Measurements from ENCODE around the gene AOPEP.

AOPEP gene

GRCh38 chr9:94860678-94861588 is 134.4 kb downstream of the AOPEP start:
- Mint-ChIP-seq H3K36me3 (ENCODE audit: low read depth) (peaks cover 7% of the 10 kb centered on the region), H3K27ac (peak overlapping the region; percentile 58), H3K4me3 (peak overlapping the region; percentile 43), H3K27me3 (peaks cover 4% of the 10 kb centered on the region), H3K4me1 (ENCODE audit: low read depth) (peaks cover 46% of the 10 kb centered on the region), H3K9me3 (peaks cover 4% of the 10 kb centered on the region)
- peak; percentile 64 for DNase-seq

GRCh38 chr9:94861589-94862272 is 135.2 kb downstream of the AOPEP start:
- Mint-ChIP-seq H3K27ac (peak overlapping the region; percentile 45), H3K4me3 (no peak overlapping the region), H3K9me3 (peaks cover 4% of the 10 kb centered on the region), H3K4me1 (ENCODE audit: low read depth) (peaks cover 46% of the 10 kb centered on the region), H3K36me3 (ENCODE audit: low read depth) (peaks cover 7% of the 10 kb centered on the region), H3K27me3 (peaks cover 4% of the 10 kb centered on the region)
- DNase-seq: no peak

- no peak overlapping the region for H3K4me3 Mint-ChIP-seq
- H3K36me3 Mint-ChIP-seq (ENCODE audit: low read depth): no peaks in the 10 kb centered on the region
- no peak for DNase-seq
- no peak overlapping the region for H3K27ac Mint-ChIP-seq
- no peaks in the 10 kb centered on the region for H3K9me3 Mint-ChIP-seq
- peaks cover 4% of the 10 kb centered on the region for H3K27me3 Mint-ChIP-seq
- peaks cover 50% of the 10 kb centered on the region for H3K4me1 Mint-ChIP-seq (ENCODE audit: low read depth)
Measured at GRCh38 chr9:94864196-94864595, 137.7 kb downstream of the AOPEP start.

DNA sequence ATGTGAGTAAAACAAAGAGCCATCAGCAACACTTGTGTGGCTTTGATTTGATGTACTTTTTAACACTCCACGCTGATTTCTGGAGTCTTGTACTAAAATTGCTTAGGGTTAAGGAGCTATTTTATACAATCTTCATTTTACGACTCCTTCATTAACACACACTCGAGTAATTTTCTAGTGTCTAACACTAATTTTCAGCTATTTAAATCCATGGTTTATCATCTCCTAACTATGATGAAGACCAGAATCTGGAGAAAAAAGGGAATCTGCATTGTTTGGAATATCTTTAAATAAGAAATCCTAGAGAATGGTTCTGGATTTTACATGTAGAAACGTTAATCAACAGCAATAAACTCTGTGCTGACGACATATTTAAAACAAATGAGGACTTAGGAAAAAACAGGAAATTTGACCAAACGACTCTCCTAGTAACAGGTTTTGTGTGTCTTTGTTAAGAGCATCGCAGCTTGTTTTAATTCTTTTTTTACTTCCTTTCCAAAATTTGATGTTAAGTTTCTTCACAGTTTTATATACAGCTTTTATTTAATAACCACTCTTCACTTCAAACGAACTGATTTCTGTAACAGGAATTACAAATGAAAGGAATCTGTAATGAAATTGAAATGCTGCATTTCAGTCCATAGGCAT is 138.5 kb downstream of the AOPEP start:
- no peak overlapping the region for H3K4me3 Mint-ChIP-seq
- peaks cover 49% of the 10 kb centered on the region for H3K4me1 Mint-ChIP-seq (ENCODE audit: low read depth)
- no peaks in the 10 kb centered on the region for H3K9me3 Mint-ChIP-seq
- no peak overlapping the region for H3K27ac Mint-ChIP-seq
- no peaks in the 10 kb centered on the region for H3K36me3 Mint-ChIP-seq (ENCODE audit: low read depth)
- DNase-seq: no peak
- peaks cover 4% of the 10 kb centered on the region for H3K27me3 Mint-ChIP-seq

GRCh38 chr9:94865582-94866452 is 139.3 kb downstream of the AOPEP start:
- DNase-seq: no peak
- Mint-ChIP-seq H3K9me3 (peaks cover under 1% of the 10 kb centered on the region), H3K4me3 (no peak overlapping the region), H3K4me1 (ENCODE audit: low read depth) (peaks cover 48% of the 10 kb centered on the region), H3K36me3 (ENCODE audit: low read depth) (no peaks in the 10 kb centered on the region), H3K27ac (no peak overlapping the region), H3K27me3 (peaks cover 4% of the 10 kb centered on the region)

- H3K4me1 Mint-ChIP-seq (ENCODE audit: low read depth): peaks cover 48% of the 10 kb centered on the region
- peaks cover 5% of the 10 kb centered on the region for H3K9me3 Mint-ChIP-seq
- H3K27ac Mint-ChIP-seq: no peak overlapping the region
Measured at GRCh38 chr9:94866770-94867169, 140.3 kb downstream of the AOPEP start.

GRCh38 chr9:94867281-94867841 is 140.9 kb downstream of the AOPEP start:
- Mint-ChIP-seq H3K9me3 (peaks cover 5% of the 10 kb centered on the region), H3K27me3 (peaks cover 4% of the 10 kb centered on the region), H3K27ac (no peak overlapping the region), H3K4me3 (no peak overlapping the region), H3K36me3 (ENCODE audit: low read depth) (no peaks in the 10 kb centered on the region), H3K4me1 (ENCODE audit: low read depth) (peaks cover 48% of the 10 kb centered on the region)
- DNase-seq: no peak

More at GRCh38 chr9:94866770-94867169, 140.3 kb downstream of the AOPEP start:
- Mint-ChIP-seq H3K4me3 (no peak overlapping the region), H3K36me3 (ENCODE audit: low read depth) (no peaks in the 10 kb centered on the region), H3K27me3 (peaks cover 4% of the 10 kb centered on the region)
- DNase-seq: no peak

GRCh38 chr9:94867842-94868312 is 141.4 kb downstream of the AOPEP start:
- H3K4me1 Mint-ChIP-seq (ENCODE audit: low read depth): peaks cover 48% of the 10 kb centered on the region
- H3K9me3 Mint-ChIP-seq: peaks cover 5% of the 10 kb centered on the region
- no peak overlapping the region for H3K27ac Mint-ChIP-seq
- no peak for DNase-seq
- no peak overlapping the region for H3K4me3 Mint-ChIP-seq
- H3K36me3 Mint-ChIP-seq (ENCODE audit: low read depth): no peaks in the 10 kb centered on the region
- H3K27me3 Mint-ChIP-seq: no peaks in the 10 kb centered on the region

- DNase-seq: no peak
- Mint-ChIP-seq H3K4me1 (ENCODE audit: low read depth) (peaks cover 51% of the 10 kb centered on the region), H3K9me3 (peaks cover 5% of the 10 kb centered on the region), H3K27ac (no peak overlapping the region), H3K4me3 (no peak overlapping the region), H3K27me3 (no peaks in the 10 kb centered on the region), H3K36me3 (ENCODE audit: low read depth) (no peaks in the 10 kb centered on the region)
Measured at GRCh38 chr9:94868464-94868863, 142.0 kb downstream of the AOPEP start.

DNA sequence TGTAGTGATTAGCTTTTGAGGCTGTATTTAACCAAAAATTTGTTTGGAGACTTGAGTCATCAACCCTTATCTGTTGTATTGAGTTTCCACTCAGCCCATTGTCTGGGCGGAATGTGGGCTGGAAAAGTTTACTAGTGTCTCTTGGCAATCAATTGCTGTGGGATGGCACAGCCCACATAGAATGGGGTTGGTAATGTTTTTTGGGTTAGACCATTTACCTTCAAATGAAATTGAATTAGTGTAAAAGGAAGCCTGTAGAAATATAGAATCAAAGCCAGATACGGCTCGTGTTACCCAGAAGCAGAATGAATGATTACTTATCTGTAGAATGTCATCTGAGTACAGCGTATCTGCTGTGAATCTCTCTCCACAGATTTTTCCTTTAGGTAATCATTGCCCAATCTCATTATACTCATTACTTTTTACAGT is 142.9 kb downstream of the AOPEP start:
- Mint-ChIP-seq H3K36me3 (ENCODE audit: low read depth) (no peaks in the 10 kb centered on the region), H3K27ac (no peak overlapping the region), H3K27me3 (no peaks in the 10 kb centered on the region), H3K4me1 (ENCODE audit: low read depth) (peaks cover 43% of the 10 kb centered on the region), H3K4me3 (no peak overlapping the region), H3K9me3 (peaks cover 5% of the 10 kb centered on the region)
- DNase-seq: no peak

GRCh38 chr9:94870465-94870792 is 143.9 kb downstream of the AOPEP start:
- peaks cover 5% of the 10 kb centered on the region for H3K9me3 Mint-ChIP-seq
- no peak for DNase-seq
- H3K4me3 Mint-ChIP-seq: no peak overlapping the region
- no peaks in the 10 kb centered on the region for H3K27me3 Mint-ChIP-seq
- peak overlapping the region; percentile 86 for H3K27ac Mint-ChIP-seq
- peaks cover 47% of the 10 kb centered on the region for H3K4me1 Mint-ChIP-seq (ENCODE audit: low read depth)
- H3K36me3 Mint-ChIP-seq (ENCODE audit: low read depth): no peaks in the 10 kb centered on the region

- H3K4me1 Mint-ChIP-seq (ENCODE audit: low read depth): peaks cover 53% of the 10 kb centered on the region
- H3K9me3 Mint-ChIP-seq: peaks cover 5% of the 10 kb centered on the region
- no peaks in the 10 kb centered on the region for H3K27me3 Mint-ChIP-seq
- DNase-seq: no peak
- H3K4me3 Mint-ChIP-seq: no peak overlapping the region
- peak overlapping the region; percentile 86 for H3K27ac Mint-ChIP-seq
- H3K36me3 Mint-ChIP-seq (ENCODE audit: low read depth): peaks cover 1% of the 10 kb centered on the region
Measured at GRCh38 chr9:94870793-94871558, 144.5 kb downstream of the AOPEP start.
